HEK293 (cell line): ENCODE results near the gene AGBL2.
"Not testable (repeated sequence)": the region's sequence is repeated elsewhere in the genome, so short reads cannot be mapped to it uniquely, and the experiment has no call there.

ENCODE experiments used
- CTCF ChIA-PET: fragments of 350-600 bp; formaldehyde crosslinking; extraction: SDS; loops from one replicate; lab custom pipeline; 2021; ENCODE audit warnings: antibody characterized with exemption; lab: Yijun Ruan, JAX
- POLR2A ChIA-PET: fragments of 300-600 bp; formaldehyde crosslinking; extraction: SDS; loops from one replicate; lab custom pipeline; 2020; ENCODE audit warnings: antibody characterized with exemption, inconsistent platforms; lab: Yijun Ruan, JAX
- H3K27ac ChIP-seq: fragments of 200-500 bp; sonication (Bioruptor generic); 2 replicates; pipeline ENCODE4 v1.5.1; 2014; ENCODE audit warnings: low read depth, low read length, control low read depth, inconsistent platforms; ENCODE audit errors: extremely low read depth
- H3K36me3 ChIP-seq, 2 experiments: fragments of 200-500 bp in 1 of 2; sonication (Bioruptor generic) in 1 of 2; 1 replicate in 1 of 2; 2 replicates in 1 of 2; pipeline ENCODE4 v1.5.1; 2014 to 2017; ENCODE audit warnings: inconsistent platforms in 2 of 2, low read length in 2 of 2; ENCODE audit not compliant: control insufficient read depth in 2 of 2, insufficient read depth in 1 of 2
- H3K4me1 ChIP-seq: fragments of 200-500 bp; sonication (Bioruptor generic); 2 replicates; pipeline ENCODE4 v1.5.1; 2014; ENCODE audit warnings: mild to moderate bottlenecking, low read length, inconsistent platforms; ENCODE audit not compliant: control insufficient read depth, insufficient read depth
- H3K4me3 ChIP-seq: 2 replicates; pipeline ENCODE4 v1.5.1; 2011; ENCODE audit warnings: low read depth, mild to moderate bottlenecking, control low read depth, low read length, moderate library complexity
- H3K9me3 ChIP-seq: fragments of 200-500 bp; sonication (Bioruptor generic); 2 replicates; pipeline ENCODE4 v1.5.1; 2014; ENCODE audit warnings: low read depth, low read length, inconsistent platforms; ENCODE audit not compliant: control insufficient read depth, insufficient read depth
- FEZF1 ChIP-seq: fragments of 450-650 bp; formaldehyde crosslinking; IDR thresholded peaks from 2 replicates; pipeline ENCODE4 v1.5.1; 2016; ENCODE audit warnings: missing biosample characterization, missing genetic modification characterization
- HOXA7 ChIP-seq: sonication (generic); formaldehyde crosslinking; IDR thresholded peaks from 2 replicates; pipeline ENCODE4 v1.8.1; 2022; ENCODE audit warnings: missing genetic modification reagents, borderline replicate concordance
- HOXC10 ChIP-seq: sonication (generic); formaldehyde crosslinking; IDR thresholded peaks from 2 replicates; pipeline ENCODE4 v1.8.1; 2023; ENCODE audit warnings: mild to moderate bottlenecking, missing genetic modification reagents
- ZBTB26 ChIP-seq: fragments of 450-650 bp; formaldehyde crosslinking; optimal IDR thresholded peaks from 2 replicates; pipeline ENCODE3; 2016; ENCODE audit warnings: missing biosample characterization, mild to moderate bottlenecking, missing genetic modification characterization
- ZNF114 ChIP-seq: fragments of 450-650 bp; formaldehyde crosslinking; IDR thresholded peaks from 2 replicates; pipeline ENCODE4 v1.5.0; 2017; ENCODE audit warnings: missing biosample characterization, missing genetic modification characterization
- ZNF16 ChIP-seq: fragments of 450-650 bp; formaldehyde crosslinking; IDR thresholded peaks from 2 replicates; pipeline ENCODE4 v1.5.1; 2016; ENCODE audit warnings: low read depth, missing biosample characterization, missing genetic modification characterization
- ZNF214 ChIP-seq: fragments of 450-650 bp; formaldehyde crosslinking; IDR thresholded peaks from 2 replicates; pipeline ENCODE4 v1.5.1; 2017; ENCODE audit warnings: missing biosample characterization, mild to moderate bottlenecking, missing genetic modification characterization, borderline replicate concordance
- ZNF335 ChIP-seq: fragments of 450-650 bp; formaldehyde crosslinking; conservative IDR thresholded peaks from 2 replicates; pipeline ENCODE4 v1.5.1; 2016; ENCODE audit warnings: missing biosample characterization, missing genetic modification characterization
- ZNF398 ChIP-seq: fragments of 450-650 bp; formaldehyde crosslinking; IDR thresholded peaks from 2 replicates; pipeline ENCODE4 v1.5.1; 2017; ENCODE audit warnings: missing biosample characterization, missing genetic modification characterization
- ZNF510 ChIP-seq: fragments of 450-650 bp; formaldehyde crosslinking; IDR thresholded peaks from 2 replicates; pipeline ENCODE4 v1.5.1; 2018; ENCODE audit warnings: mild to moderate bottlenecking, missing genetic modification characterization, missing biosample characterization; ENCODE audit not compliant: insufficient replicate concordance
- ZNF561 ChIP-seq: fragments of 450-650 bp; IDR thresholded peaks from 2 replicates; pipeline ENCODE4 v1.5.1; 2018; ENCODE audit warnings: missing biosample characterization, missing genetic modification characterization, borderline replicate concordance
- ZNF704 ChIP-seq: fragments of 450-650 bp; formaldehyde crosslinking; IDR thresholded peaks from 2 replicates; pipeline ENCODE4 v1.5.1; 2016; ENCODE audit warnings: missing biosample characterization, missing genetic modification characterization
- ZNF76 ChIP-seq: fragments of 450-650 bp; formaldehyde crosslinking; IDR thresholded peaks from 2 replicates; pipeline ENCODE4; 2016; ENCODE audit warnings: low read depth, missing biosample characterization, missing genetic modification characterization, borderline replicate concordance

Gene AGBL2

GRCh38 chr11:47642099-47642855, 72.9 kb downstream of the AGBL2 start, which contains the start of gene MTCH2 (continued):
- TF ChIP-seq ZNF398 (tag by site-specific recombination) (no peak), HOXC10 (CRISPR knock-in tag) (no peak), ZNF76 (tag by site-specific recombination) (peak; percentile 80), ZNF510 (tag by site-specific recombination) (no peak), ZNF214 (tag by site-specific recombination) (no peak)

- Histone ChIP-seq H3K27ac (peak overlapping the region; percentile 87), H3K4me3 (peak overlapping the region; percentile 93), H3K36me3 (peaks cover 6 to 29% of the 10 kb centered on the region in 2 experiments), H3K4me1 (no peaks in the 10 kb centered on the region), H3K9me3 (no peaks in the 10 kb centered on the region)
- TF ChIP-seq ZNF335 (peak; percentile 86; the same call in 1 of the 2 replicates), FEZF1 (tag by site-specific recombination) (no peak), ZBTB26 (tag by site-specific recombination) (no peak), ZNF561 (no peak), ZNF398 (tag by site-specific recombination) (0 out of 2 replicates have a peak, but pooled peaks have one; percentile 9), HOXA7 (CRISPR knock-in tag) (no peak), ZNF114 (tag by site-specific recombination) (no peak), ZNF16 (tag by site-specific recombination) (no peak), ZNF704 (no peak)
- POLR2A ChIA-PET = interaction anchor here (1.0 kb wide), 1 partner anchor 74 kb away, joined by 4 read pairs; no protein-coding TSS in a partner anchor
- CTCF ChIA-PET = no interaction called here
Observed at GRCh38 chr11:47641600-47642098, 73.5 kb downstream of the AGBL2 start.

GRCh38 chr11:47640506-47640905, 74.7 kb downstream of the AGBL2 start:
- H3K4me1 ChIP-seq, H3K4me3 ChIP-seq, H3K27ac ChIP-seq, H3K9me3 ChIP-seq, CTCF ChIA-PET: not testable (repeated sequence)
- H3K36me3 ChIP-seq = peaks cover 9 to 39% of the 10 kb centered on the region in 2 experiments
- POLR2A ChIA-PET = interaction anchor here (0.9 kb wide), 1 partner anchor 74 kb away, joined by 3 read pairs; the partner anchor contains the start of gene AGBL2

GRCh38 chr11:47636331-47636730, 78.8 kb downstream of the AGBL2 start:
- H3K9me3 ChIP-seq, POLR2A ChIA-PET, H3K4me1 ChIP-seq, H3K4me3 ChIP-seq, H3K27ac ChIP-seq: not testable (repeated sequence)
- CTCF ChIA-PET = interaction anchor here (0.7 kb wide), 1 partner anchor 123 kb away, joined by 3 read pairs; no protein-coding TSS in a partner anchor
- peaks cover 25 to 72% of the 10 kb centered on the region in 2 experiments for H3K36me3 ChIP-seq
